Measurements from ENCODE around the gene CLDN5. TPM values are rescaled to one million over a fixed set of nuclear protein-coding genes. Genes with fewer than 3 reads are reported as not detected.
A peak's percentile ranks its signal among the peaks of the same experiment; 100 is the strongest.

CLDN5 gene
- total and polyA plus RNA-seq, 7 experiments from 2014 or later: 1.7 to 11.7 (median 4.4) TPM; not detected in 3

- no peak overlapping the region for H3K27ac Mint-ChIP-seq
- ChIA-PET POLR2A (no interaction called here), CTCF (no interaction called here)
- H3K27me3 ChIP-seq (ENCODE audit: control insufficient read depth in 2 of 2, insufficient read depth in 2 of 2, low read length in 2 of 2): no peaks in the 10 kb centered on the region
- H3K4me1 ChIP-seq (ENCODE audit: control insufficient read depth in 2 of 2, insufficient read depth in 2 of 2, low read length in 2 of 2): no peaks in the 10 kb centered on the region
- H3K36me3 ChIP-seq (ENCODE audit: control insufficient read depth in 2 of 3, insufficient read depth in 3 of 3, low read length in 3 of 3): no peaks in the 10 kb centered on the region
- ATAC-seq: no peak
- intact Hi-C loops (cut with micrococcal nuclease): no loop called here
- H3K4me1 Mint-ChIP-seq: no peaks in the 10 kb centered on the region
- peaks cover 0 to 4% (median 0%) of the 10 kb centered on the region in 11 donors for H3K9me3 Mint-ChIP-seq
- no peaks in the 10 kb centered on the region for H3K9me3 ChIP-seq (ENCODE audit: control insufficient read depth in 2 of 3, low read length in 3 of 3)
- no peak overlapping the region for H3K27ac ChIP-seq (ENCODE audit: low read depth, low read length)
- DNase-seq: no peak
- H3K4me3 Mint-ChIP-seq: no peak overlapping the region
- H3K36me3 Mint-ChIP-seq: no peaks in the 10 kb centered on the region
- H3K27me3 Mint-ChIP-seq: peaks cover 0 to 5% (median 0%) of the 10 kb centered on the region in 5 donors
- no peak overlapping the region for H3K4me3 ChIP-seq (ENCODE audit: low read length)
Measured at GRCh38 chr22:19547620-19548019, 23.4 kb upstream of the CLDN5 start.

- H3K4me3 ChIP-seq (ENCODE audit: low read length): no peak overlapping the region
- ChIA-PET CTCF (no interaction called here), POLR2A (no interaction called here)
- no peaks in the 10 kb centered on the region for H3K9me3 Mint-ChIP-seq
- H3K27me3 Mint-ChIP-seq: peaks cover 0 to 6% (median 0%) of the 10 kb centered on the region in 5 donors
- no peaks in the 10 kb centered on the region for H3K9me3 ChIP-seq (ENCODE audit: control insufficient read depth in 2 of 3, low read length in 3 of 3)
- intact Hi-C loops (cut with micrococcal nuclease): no loop called here
- no peaks in the 10 kb centered on the region for H3K36me3 Mint-ChIP-seq
- no peak overlapping the region for H3K27ac ChIP-seq (ENCODE audit: low read depth, low read length)
- H3K4me1 Mint-ChIP-seq: no peaks in the 10 kb centered on the region
- H3K4me3 Mint-ChIP-seq: no peak overlapping the region
- no peak for DNase-seq
- no peaks in the 10 kb centered on the region for H3K27me3 ChIP-seq (ENCODE audit: control insufficient read depth in 2 of 2, insufficient read depth in 2 of 2, low read length in 2 of 2)
- H3K36me3 ChIP-seq (ENCODE audit: control insufficient read depth in 2 of 3, insufficient read depth in 3 of 3, low read length in 3 of 3): no peaks in the 10 kb centered on the region
- no peak for ATAC-seq
- no peaks in the 10 kb centered on the region for H3K4me1 ChIP-seq (ENCODE audit: control insufficient read depth in 2 of 2, insufficient read depth in 2 of 2, low read length in 2 of 2)
- H3K27ac Mint-ChIP-seq: no peak overlapping the region
Measured at GRCh38 chr22:19546680-19547079, 22.5 kb upstream of the CLDN5 start.

- H3K4me1 ChIP-seq (ENCODE audit: control insufficient read depth in 2 of 2, insufficient read depth in 2 of 2, low read length in 2 of 2): no peaks in the 10 kb centered on the region
- no peaks in the 10 kb centered on the region for H3K9me3 Mint-ChIP-seq
- H3K36me3 Mint-ChIP-seq: no peaks in the 10 kb centered on the region
- no peak overlapping the region for H3K4me3 ChIP-seq (ENCODE audit: low read length)
- no peak for ATAC-seq
- no peak overlapping the region for H3K4me3 Mint-ChIP-seq
- H3K27ac Mint-ChIP-seq: no peak overlapping the region
- DNase-seq: no peak
- no peaks in the 10 kb centered on the region for H3K4me1 Mint-ChIP-seq
- intact Hi-C loops (cut with micrococcal nuclease): no loop called here
- H3K36me3 ChIP-seq (ENCODE audit: control insufficient read depth in 2 of 3, insufficient read depth in 3 of 3, low read length in 3 of 3): no peaks in the 10 kb centered on the region
- H3K27me3 Mint-ChIP-seq: peaks cover 0 to 6% (median 0%) of the 10 kb centered on the region in 5 donors
- H3K27me3 ChIP-seq (ENCODE audit: control insufficient read depth in 2 of 2, insufficient read depth in 2 of 2, low read length in 2 of 2): no peaks in the 10 kb centered on the region
- ChIA-PET POLR2A (no interaction called here), CTCF (no interaction called here)
- H3K9me3 ChIP-seq (ENCODE audit: control insufficient read depth in 2 of 3, low read length in 3 of 3): no peaks in the 10 kb centered on the region
- H3K27ac ChIP-seq (ENCODE audit: low read depth, low read length): no peak overlapping the region
Measured at GRCh38 chr22:19545935-19546207, 21.7 kb upstream of the CLDN5 start.

- CTCF ChIA-PET: no interaction called here
Measured at GRCh38 chr22:19543970-19544708, 19.9 kb upstream of the CLDN5 start.

GRCh38 chr22:19540394-19540793, 16.2 kb upstream of the CLDN5 start:
- Histone ChIP-seq H3K4me3 (ENCODE audit: low read length) (no peak overlapping the region), H3K36me3 (ENCODE audit: control insufficient read depth in 2 of 3, insufficient read depth in 3 of 3, low read length in 3 of 3) (no peaks in the 10 kb centered on the region), H3K27me3 (ENCODE audit: control insufficient read depth in 2 of 2, insufficient read depth in 2 of 2, low read length in 2 of 2) (no peaks in the 10 kb centered on the region), H3K27ac (ENCODE audit: low read depth, low read length) (no peak overlapping the region), H3K9me3 (ENCODE audit: control insufficient read depth in 2 of 3, low read length in 3 of 3) (no peaks in the 10 kb centered on the region), H3K4me1 (ENCODE audit: control insufficient read depth in 2 of 2, insufficient read depth in 2 of 2, low read length in 2 of 2) (no peaks in the 10 kb centered on the region)
- H3K27me3 Mint-ChIP-seq: peaks cover 0 to 21% (median 0%) of the 10 kb centered on the region in 5 donors
- intact Hi-C loops (cut with micrococcal nuclease): no loop called here
- no peaks in the 10 kb centered on the region for H3K9me3 Mint-ChIP-seq
- no peaks in the 10 kb centered on the region for H3K36me3 Mint-ChIP-seq
- H3K27ac Mint-ChIP-seq: no peak overlapping the region
- ChIA-PET CTCF (interaction anchor here (1.2 kb wide), 1 partner anchor 89 kb away, joined by 3 read pairs; no protein-coding TSS in a partner anchor), POLR2A (interaction anchor here (0.7 kb wide), 1 partner anchor 22 kb away, joined by 5 read pairs; no protein-coding TSS in a partner anchor)
- DNase-seq (no peak), ATAC-seq (no peak)
- H3K4me1 Mint-ChIP-seq: no peaks in the 10 kb centered on the region
- no peak overlapping the region for H3K4me3 Mint-ChIP-seq

More at GRCh38 chr22:19543970-19544708, 19.9 kb upstream of the CLDN5 start:
- intact Hi-C loops (cut with micrococcal nuclease): no loop called here
- POLR2A ChIA-PET: no interaction called here
- Histone ChIP-seq H3K36me3 (ENCODE audit: control insufficient read depth in 2 of 3, insufficient read depth in 3 of 3, low read length in 3 of 3) (no peaks in the 10 kb centered on the region), H3K27ac (ENCODE audit: low read depth, low read length) (no peak overlapping the region), H3K4me1 (ENCODE audit: control insufficient read depth in 2 of 2, insufficient read depth in 2 of 2, low read length in 2 of 2) (no peaks in the 10 kb centered on the region), H3K9me3 (ENCODE audit: control insufficient read depth in 2 of 3, low read length in 3 of 3) (no peaks in the 10 kb centered on the region), H3K4me3 (ENCODE audit: low read length) (no peak overlapping the region), H3K27me3 (ENCODE audit: control insufficient read depth in 2 of 2, insufficient read depth in 2 of 2, low read length in 2 of 2) (no peaks in the 10 kb centered on the region)
- H3K9me3 Mint-ChIP-seq: no peaks in the 10 kb centered on the region
- H3K4me3 Mint-ChIP-seq: no peak overlapping the region
- no peaks in the 10 kb centered on the region for H3K36me3 Mint-ChIP-seq
- ATAC-seq: no peak
- H3K4me1 Mint-ChIP-seq: no peaks in the 10 kb centered on the region
- H3K27me3 Mint-ChIP-seq: peaks cover 0 to 17% (median 0%) of the 10 kb centered on the region in 5 donors
- H3K27ac Mint-ChIP-seq: no peak overlapping the region
- DNase-seq: no peak

- peak overlapping the region in 1 of 10 donors; percentile 31 for H3K4me3 Mint-ChIP-seq
- no peak overlapping the region for H3K27ac ChIP-seq (ENCODE audit: low read depth, low read length)
- H3K9me3 Mint-ChIP-seq: no peaks in the 10 kb centered on the region
- H3K36me3 Mint-ChIP-seq: no peaks in the 10 kb centered on the region
- H3K27me3 ChIP-seq (ENCODE audit: control insufficient read depth in 2 of 2, insufficient read depth in 2 of 2, low read length in 2 of 2): no peaks in the 10 kb centered on the region
- H3K27me3 Mint-ChIP-seq: peaks cover 0 to 34% (median 0%) of the 10 kb centered on the region in 5 donors
- H3K4me1 ChIP-seq (ENCODE audit: control insufficient read depth in 2 of 2, insufficient read depth in 2 of 2, low read length in 2 of 2): no peaks in the 10 kb centered on the region
- CTCF ChIA-PET: interaction anchor here (0.6 kb wide), 1 partner anchor 1850 kb away, joined by 3 read pairs; no protein-coding TSS in a partner anchor
- DNase-seq: no peak
- no peak for ATAC-seq
- H3K4me3 ChIP-seq (ENCODE audit: low read length): no peak overlapping the region
- no peak overlapping the region for H3K27ac Mint-ChIP-seq
- H3K36me3 ChIP-seq (ENCODE audit: control insufficient read depth in 2 of 3, insufficient read depth in 3 of 3, low read length in 3 of 3): no peaks in the 10 kb centered on the region
- POLR2A ChIA-PET: no interaction called here
- H3K9me3 ChIP-seq (ENCODE audit: control insufficient read depth in 2 of 3, low read length in 3 of 3): no peaks in the 10 kb centered on the region
- peaks cover 0 to 5% (median 4%) of the 10 kb centered on the region in 7 donors for H3K4me1 Mint-ChIP-seq
- intact Hi-C loops (cut with micrococcal nuclease): no loop called here
Measured at GRCh38 chr22:19537941-19538488, 13.8 kb upstream of the CLDN5 start.

- no peaks in the 10 kb centered on the region for H3K36me3 Mint-ChIP-seq
Measured at GRCh38 chr22:19536564-19536963, 12.4 kb upstream of the CLDN5 start.

More at GRCh38 chr22:19536564-19536963, 12.4 kb upstream of the CLDN5 start:
- Mint-ChIP-seq H3K4me1 (peaks cover 0 to 5% (median 4%) of the 10 kb centered on the region in 7 donors), H3K27me3 (peaks cover 0 to 35% (median 0%) of the 10 kb centered on the region in 5 donors), H3K9me3 (no peaks in the 10 kb centered on the region), H3K27ac (no peak overlapping the region), H3K4me3 (no peak overlapping the region)
- ChIA-PET POLR2A (interaction anchor here (1.0 kb wide), 1 partner anchor 69 kb away, joined by 4 read pairs; no protein-coding TSS in a partner anchor), CTCF (interaction anchor here (0.6 kb wide), 1 partner anchor 30 kb away, joined by 3 read pairs; no protein-coding TSS in a partner anchor)
- Histone ChIP-seq H3K9me3 (ENCODE audit: control insufficient read depth in 2 of 3, low read length in 3 of 3) (no peaks in the 10 kb centered on the region), H3K27ac (ENCODE audit: low read depth, low read length) (no peak overlapping the region), H3K4me1 (ENCODE audit: control insufficient read depth in 2 of 2, insufficient read depth in 2 of 2, low read length in 2 of 2) (no peaks in the 10 kb centered on the region), H3K4me3 (ENCODE audit: low read length) (no peak overlapping the region), H3K27me3 (ENCODE audit: control insufficient read depth in 2 of 2, insufficient read depth in 2 of 2, low read length in 2 of 2) (no peaks in the 10 kb centered on the region), H3K36me3 (ENCODE audit: control insufficient read depth in 2 of 3, insufficient read depth in 3 of 3, low read length in 3 of 3) (no peaks in the 10 kb centered on the region)
- intact Hi-C loops (cut with micrococcal nuclease): no loop called here
- DNase-seq (no peak), ATAC-seq (no peak)
